Muscle of back (tissue), 11 donors: ENCODE results near the gene MAP4K3. TPM values are rescaled to one million over a fixed set of nuclear protein-coding genes. Genes with fewer than 3 reads are reported as not detected.

ENCODE experiments used
- DNase-seq, 3 donors: peaks; one replicate each; pipeline versions ENCODE4 v3.0.0 to v3.0.0-alpha.2; 2013
- polyA plus RNA-seq, 10 donors: library from polyadenylated mRNA; unstranded; fragments of 120-200 nt; gene quantifications; one replicate each; pipeline ENCODE4 v1.2.1, GENCODE V29; 2013; ENCODE audit not compliant: insufficient read length in 10 of 10

The MAP4K3 gene
- polyA plus RNA-seq, 10 donors: 23.3 to 54.8 (median 38.0) TPM

- no peak for DNase-seq
Observed at GRCh38 chr2:39311469-39311868, 125.6 kb downstream of the MAP4K3 start.

- no peak for DNase-seq
Observed at GRCh38 chr2:39308778-39309177, 128.3 kb downstream of the MAP4K3 start.

- DNase-seq: no peak
Observed at GRCh38 chr2:39306626-39307025, 130.5 kb downstream of the MAP4K3 start.

GRCh38 chr2:39304729-39305128, 132.4 kb downstream of the MAP4K3 start:
- DNase-seq: no peak

- no peak for DNase-seq
Observed at GRCh38 chr2:39304200-39304599, 132.9 kb downstream of the MAP4K3 start.

GRCh38 chr2:39301352-39301751, 135.7 kb downstream of the MAP4K3 start:
- no peak for DNase-seq

GRCh38 chr2:39300044-39300978, 136.8 kb downstream of the MAP4K3 start:
- no peak for DNase-seq

GRCh38 chr2:39290433-39290832, 146.7 kb downstream of the MAP4K3 start:
- DNase-seq: no peak

- no peak for DNase-seq
Observed at GRCh38 chr2:39289609-39290008, 147.5 kb downstream of the MAP4K3 start.

GRCh38 chr2:39283561-39283960, 153.5 kb downstream of the MAP4K3 start:
- DNase-seq: no peak

GRCh38 chr2:39281391-39281790, 155.7 kb downstream of the MAP4K3 start:
- DNase-seq: no peak

- DNase-seq: no peak
Observed at GRCh38 chr2:39275016-39275415, 162.1 kb downstream of the MAP4K3 start.

- DNase-seq: no peak
Observed at GRCh38 chr2:39269941-39270340, 167.1 kb downstream of the MAP4K3 start.

- DNase-seq: peak in 2 of 3 donors; percentile 8 to 14
Observed at GRCh38 chr2:39266916-39267434, 170.1 kb downstream of the MAP4K3 start.

- DNase-seq: no peak
Observed at GRCh38 chr2:39266139-39266805, 170.8 kb downstream of the MAP4K3 start.

- no peak for DNase-seq
Observed at GRCh38 chr2:39265315-39265714, 171.8 kb downstream of the MAP4K3 start.

- DNase-seq: no peak
Observed at GRCh38 chr2:39264733-39265132, 172.4 kb downstream of the MAP4K3 start.

GRCh38 chr2:39260087-39260486, 177.0 kb downstream of the MAP4K3 start:
- DNase-seq: no peak

GRCh38 chr2:39256040-39256439, 181.0 kb downstream of the MAP4K3 start:
- no peak for DNase-seq

- DNase-seq: no peak
Observed at GRCh38 chr2:39252888-39253518, 184.1 kb downstream of the MAP4K3 start.

- DNase-seq: no peak
Observed at GRCh38 chr2:39247512-39248043, 189.5 kb downstream of the MAP4K3 start.

GRCh38 chr2:39246382-39246980, 190.6 kb downstream of the MAP4K3 start:
- DNase-seq: no peak
